Prostate gland (tissue), 2 donors: ENCODE results near the gene P3H2.

ENCODE experiments used
- POLR2A ChIP-seq: fragments of 450-650 bp; IDR thresholded peaks from one replicate; pipeline ENCODE4 v1.6.1; 2016; ENCODE audit warnings: antibody characterized with exemption, mild to moderate bottlenecking
- TF ChIP-seq, protein P1 (sequence below), 4 experiments: fragments of 200-600 bp in 2 of 4; fragments of 450-650 bp in 2 of 4; sonication (generic) in 2 of 4; IDR thresholded peaks; 1 replicate in 3 of 4; 2 replicates in 1 of 4; pipeline ENCODE4 v1.5.1; 2016 to 2019; ENCODE audit warnings: antibody characterized with exemption in 4 of 4, mild to moderate bottlenecking in 2 of 4, moderate library complexity in 2 of 4

DNA sequence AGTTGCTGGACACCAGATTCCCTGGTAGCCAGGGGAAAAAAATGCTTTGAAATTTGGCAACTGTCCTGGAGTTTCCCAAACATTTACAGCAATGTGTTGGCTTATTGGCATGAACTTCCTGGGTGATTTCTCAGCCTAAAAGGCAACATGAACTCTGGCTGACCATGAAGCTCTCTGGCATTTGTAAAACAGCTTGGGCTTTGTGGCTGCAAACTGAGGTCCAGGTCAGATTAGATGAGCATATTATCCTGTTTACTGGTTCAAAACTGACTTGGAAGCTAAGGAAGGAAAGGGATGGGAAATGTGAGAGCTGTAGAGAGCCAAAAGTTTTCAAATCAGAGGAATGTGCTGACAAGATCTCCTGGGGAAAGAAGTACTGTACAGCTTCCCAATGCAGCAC is 139.0 kb downstream of the P3H2 start:
- no peak for TF ChIP-seq POLR2A
- TF ChIP-seq, protein P1, sequence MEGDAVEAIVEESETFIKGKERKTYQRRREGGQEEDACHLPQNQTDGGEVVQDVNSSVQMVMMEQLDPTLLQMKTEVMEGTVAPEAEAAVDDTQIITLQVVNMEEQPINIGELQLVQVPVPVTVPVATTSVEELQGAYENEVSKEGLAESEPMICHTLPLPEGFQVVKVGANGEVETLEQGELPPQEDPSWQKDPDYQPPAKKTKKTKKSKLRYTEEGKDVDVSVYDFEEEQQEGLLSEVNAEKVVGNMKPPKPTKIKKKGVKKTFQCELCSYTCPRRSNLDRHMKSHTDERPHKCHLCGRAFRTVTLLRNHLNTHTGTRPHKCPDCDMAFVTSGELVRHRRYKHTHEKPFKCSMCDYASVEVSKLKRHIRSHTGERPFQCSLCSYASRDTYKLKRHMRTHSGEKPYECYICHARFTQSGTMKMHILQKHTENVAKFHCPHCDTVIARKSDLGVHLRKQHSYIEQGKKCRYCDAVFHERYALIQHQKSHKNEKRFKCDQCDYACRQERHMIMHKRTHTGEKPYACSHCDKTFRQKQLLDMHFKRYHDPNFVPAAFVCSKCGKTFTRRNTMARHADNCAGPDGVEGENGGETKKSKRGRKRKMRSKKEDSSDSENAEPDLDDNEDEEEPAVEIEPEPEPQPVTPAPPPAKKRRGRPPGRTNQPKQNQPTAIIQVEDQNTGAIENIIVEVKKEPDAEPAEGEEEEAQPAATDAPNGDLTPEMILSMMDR (IDR thresholded peaks at IDR 0.05): no peak
